H54 (cell line): ENCODE measurements around the gene RTKN2.
A peak's percentile ranks its signal among the peaks of the same experiment; 100 is the strongest.

Source experiments
- DNase-seq: peaks from one replicate; pipeline ENCODE4 v3.0.0; 2011; ENCODE audit warnings: low spot score, mixed read lengths; ENCODE audit not compliant: insufficient read length
- FAIRE-seq: peaks from 3 replicates; lab custom pipeline; 2011; peaks lifted over from hg19 to GRCh38; lab: Jason Lieb, UNC
- POLR2A ChIP-seq: IDR thresholded peaks from 2 replicates; pipeline ENCODE4 v1.6.1; 2011; ENCODE audit warnings: low read depth, mild to moderate bottlenecking, low read length

The RTKN2 gene

DNA sequence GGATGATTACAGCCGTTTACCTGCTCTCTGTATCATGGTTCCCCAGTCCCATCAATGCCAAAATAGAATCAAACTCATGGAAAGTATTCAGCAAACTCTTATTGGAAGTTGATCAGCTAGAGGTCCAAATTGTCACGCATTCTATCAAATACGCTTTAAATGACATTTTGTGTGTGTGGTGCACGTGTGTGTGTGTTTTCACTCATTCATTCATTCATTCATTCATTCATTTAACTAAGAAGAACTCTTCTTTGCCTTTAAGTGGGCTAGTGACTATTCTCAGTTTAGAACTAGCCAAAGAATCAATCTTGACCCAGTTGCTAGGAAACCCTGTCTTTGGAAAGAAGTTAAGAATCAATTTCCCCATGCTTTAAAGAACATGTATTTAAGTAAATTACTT is 102.8 kb downstream of the RTKN2 start:
- TF ChIP-seq POLR2A: no peak
- FAIRE-seq (peak; percentile 43), DNase-seq (no peak)

DNA sequence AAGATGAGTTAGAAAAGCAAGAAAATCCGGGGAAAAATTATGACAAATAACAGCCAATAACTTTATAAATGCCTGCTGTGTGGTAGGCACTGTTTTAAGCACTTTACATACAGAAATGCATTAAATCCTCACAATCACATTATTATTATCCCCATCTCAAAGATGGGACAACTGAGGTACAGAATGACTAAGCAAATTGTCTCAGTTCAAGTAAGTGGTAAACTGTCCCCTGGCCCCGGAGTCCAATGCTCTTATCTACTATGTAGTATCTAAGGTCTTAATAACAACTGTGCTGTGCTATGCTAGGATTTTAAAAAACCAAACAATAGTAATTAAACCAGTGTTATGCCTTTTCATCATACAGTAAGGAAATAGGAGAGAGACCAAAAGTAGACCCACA is 105.6 kb downstream of the RTKN2 start:
- TF ChIP-seq POLR2A: no peak
- DNase-seq (no peak), FAIRE-seq (no peak)

DNA sequence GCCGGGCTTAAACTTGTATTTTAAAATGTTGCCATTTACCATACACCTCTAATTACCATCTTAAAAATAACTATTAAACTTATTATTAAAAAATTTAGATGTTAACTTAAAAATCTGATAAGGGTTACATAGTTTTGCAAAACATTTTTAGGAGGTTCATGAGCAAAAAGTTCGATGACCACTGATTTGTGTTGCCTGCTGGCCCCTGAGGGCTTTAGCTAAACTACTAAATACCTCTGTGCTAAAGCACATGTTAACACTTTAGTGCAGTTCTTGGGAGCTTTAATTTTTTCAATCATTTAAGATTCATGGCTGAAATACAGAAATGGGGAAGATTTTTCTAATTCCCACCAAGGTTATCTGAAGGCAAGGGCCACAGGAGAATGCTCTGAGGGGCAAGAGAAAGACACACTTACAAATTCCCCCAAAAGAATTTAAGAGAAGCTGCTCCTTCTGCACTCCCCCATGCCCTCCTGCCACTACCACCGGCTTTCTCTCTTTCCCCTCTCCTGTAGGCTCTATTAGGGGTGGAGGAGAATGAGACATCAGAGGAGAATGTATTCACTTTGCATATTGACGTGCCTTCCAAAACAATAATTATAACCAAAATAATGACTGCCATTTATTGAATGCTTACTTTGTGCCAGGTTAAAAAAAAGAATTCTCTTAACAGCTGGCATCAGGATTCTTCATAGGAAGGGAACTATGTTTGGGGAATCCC is 106.2 kb downstream of the RTKN2 start:
- FAIRE-seq: peak; percentile 11
- no peak for DNase-seq
- TF ChIP-seq POLR2A: no peak

DNA sequence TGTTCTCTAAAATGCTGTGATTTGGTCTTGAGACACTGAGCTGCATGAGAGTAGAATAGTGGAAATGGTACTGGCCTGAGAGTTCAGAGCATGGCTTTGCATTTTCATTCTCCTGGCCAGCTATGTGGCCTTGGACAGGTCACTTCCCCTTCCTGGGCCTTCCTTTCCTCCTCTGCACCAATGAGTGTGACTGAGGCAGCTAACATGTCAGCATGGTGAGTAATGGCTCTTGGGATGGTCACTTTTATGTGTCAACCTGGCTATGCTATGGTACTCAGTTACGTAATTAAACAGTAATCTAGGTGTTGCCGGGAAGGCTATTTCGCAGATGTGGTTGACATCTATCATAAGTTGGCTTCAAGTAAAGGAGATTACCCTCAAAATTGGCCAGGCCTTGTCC is 109.3 kb downstream of the RTKN2 start:
- TF ChIP-seq POLR2A: no peak
- DNase-seq (no peak), FAIRE-seq (no peak)

DNA sequence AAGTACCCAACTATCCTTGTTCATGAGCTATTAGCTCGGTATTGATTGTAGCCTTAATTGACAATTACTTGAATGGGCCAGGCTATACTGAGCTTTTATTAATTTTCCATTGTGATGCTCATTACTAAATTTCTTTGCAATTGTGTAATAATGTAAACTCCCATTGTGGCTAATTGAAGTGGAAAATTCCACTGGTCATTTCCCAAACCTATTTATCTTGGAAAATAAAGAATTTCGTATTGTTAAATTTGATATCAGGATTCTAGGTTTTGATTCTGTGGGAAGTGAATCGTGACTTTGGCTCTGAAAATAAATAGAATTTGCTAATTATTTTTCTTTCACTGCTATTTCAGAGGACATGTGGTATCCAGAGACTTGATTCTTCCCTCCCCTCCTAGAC is 111.0 kb downstream of the RTKN2 start:
- no peak for TF ChIP-seq POLR2A
- FAIRE-seq (no peak), DNase-seq (no peak)

DNA sequence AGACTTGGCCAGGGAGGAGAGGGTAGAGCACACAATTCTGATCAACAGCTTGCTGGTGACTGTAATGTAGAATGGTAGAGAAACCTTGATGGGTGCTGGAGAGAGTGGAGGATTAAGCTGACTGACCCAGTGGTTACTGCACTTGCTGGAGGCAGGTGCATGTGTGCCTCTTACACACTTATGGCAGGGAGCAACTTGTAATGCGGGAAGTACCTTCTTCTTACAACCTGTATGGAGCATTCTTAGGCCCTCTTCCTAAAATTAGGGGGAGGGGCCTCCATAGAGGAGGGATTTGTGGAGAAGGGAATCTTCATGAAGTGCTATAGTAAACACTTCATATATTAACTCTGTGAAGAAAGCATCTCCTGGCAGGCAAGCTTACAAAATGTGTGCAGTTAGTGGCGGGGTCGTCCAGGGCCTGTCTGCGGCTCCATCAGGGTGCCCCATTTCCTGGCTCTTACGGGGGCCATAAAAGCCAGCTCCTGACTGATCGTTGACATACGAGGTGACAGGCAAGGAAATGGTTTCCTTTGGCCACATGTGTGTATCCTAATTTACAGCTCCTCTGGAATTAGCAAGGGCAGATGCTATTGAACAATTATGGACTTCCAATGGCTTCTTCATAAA is 113.5 kb downstream of the RTKN2 start:
- DNase-seq (no peak), FAIRE-seq (no peak)
- TF ChIP-seq POLR2A: no peak

DNA sequence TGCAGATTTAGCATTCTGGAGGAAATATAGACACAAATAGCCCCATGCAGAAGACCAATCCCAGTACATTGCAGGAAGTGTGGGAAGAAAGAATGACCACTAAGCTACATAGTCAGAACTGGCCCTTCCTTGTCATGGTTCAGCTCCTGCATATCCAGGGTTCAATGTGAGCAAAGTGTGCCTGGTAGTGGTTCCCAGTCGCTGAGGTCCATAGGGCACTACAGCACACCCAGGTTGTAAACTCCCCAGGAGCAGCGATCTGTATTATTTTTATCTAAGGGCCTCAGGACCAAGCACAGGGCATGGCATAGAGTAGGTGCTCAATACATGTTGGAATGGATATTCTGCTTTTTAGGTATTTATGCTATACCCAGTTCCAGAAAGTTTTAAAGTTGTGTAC is 114.4 kb downstream of the RTKN2 start:
- no peak for TF ChIP-seq POLR2A
- DNase-seq (no peak), FAIRE-seq (no peak)

DNA sequence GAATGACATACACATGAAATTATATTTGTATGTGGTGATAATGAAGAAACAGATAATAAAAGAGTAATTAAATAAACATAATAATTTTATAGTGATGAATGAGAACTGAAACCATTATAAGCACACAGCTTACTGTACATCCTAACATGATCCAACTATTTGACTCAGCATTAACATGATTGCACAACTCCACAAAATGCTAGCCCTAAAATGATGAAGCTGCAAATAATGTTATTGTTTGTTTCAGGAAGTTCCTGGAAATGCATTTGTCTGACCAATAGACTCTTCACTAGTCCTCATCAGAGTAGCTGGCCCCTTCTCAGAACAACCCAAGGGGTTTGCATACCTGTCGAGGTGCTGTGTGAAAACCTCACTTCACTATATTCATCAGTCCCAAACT is 115.5 kb downstream of the RTKN2 start:
- DNase-seq: no peak
- FAIRE-seq: no peak
- no peak for TF ChIP-seq POLR2A

DNA sequence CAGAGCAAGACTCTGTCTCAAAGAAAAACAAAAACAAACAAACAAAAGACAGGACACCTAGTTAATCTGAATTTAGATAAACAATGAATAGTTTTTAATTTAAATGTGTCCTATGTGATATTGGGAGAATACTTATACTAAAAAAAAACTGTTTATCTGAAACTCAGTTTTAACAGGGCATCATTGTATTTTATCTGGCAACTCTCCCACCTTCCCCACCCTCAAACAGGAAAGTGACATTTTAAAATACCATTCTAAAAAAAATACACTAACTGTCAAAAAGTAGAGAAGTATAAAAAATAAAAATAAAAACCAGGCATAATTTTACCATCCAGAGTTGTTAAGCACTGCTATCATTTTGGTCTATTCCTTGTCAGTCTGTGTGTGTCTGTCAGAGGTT is 119.0 kb downstream of the RTKN2 start:
- no peak for TF ChIP-seq POLR2A
- DNase-seq (no peak), FAIRE-seq (no peak)

DNA sequence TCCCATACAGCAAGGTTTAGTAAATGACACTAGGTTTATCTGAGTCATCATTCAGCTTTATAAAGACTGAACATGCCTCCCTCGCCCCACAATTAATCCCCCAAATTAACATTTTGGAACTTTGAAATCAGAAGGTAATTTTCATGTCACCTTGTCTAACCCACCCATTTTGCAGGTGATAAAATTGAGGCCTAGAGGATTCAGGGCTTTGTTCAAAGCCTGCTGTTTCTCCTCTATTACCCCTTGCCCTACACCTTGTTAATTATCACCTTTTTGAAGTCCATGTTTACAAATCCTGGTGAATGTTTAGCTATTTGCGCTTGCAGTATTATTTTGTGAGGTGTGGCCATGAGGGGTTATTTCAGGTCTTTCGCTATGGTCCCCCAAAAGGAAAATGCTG is 120.5 kb downstream of the RTKN2 start:
- TF ChIP-seq POLR2A: no peak
- FAIRE-seq (no peak), DNase-seq (no peak)

DNA sequence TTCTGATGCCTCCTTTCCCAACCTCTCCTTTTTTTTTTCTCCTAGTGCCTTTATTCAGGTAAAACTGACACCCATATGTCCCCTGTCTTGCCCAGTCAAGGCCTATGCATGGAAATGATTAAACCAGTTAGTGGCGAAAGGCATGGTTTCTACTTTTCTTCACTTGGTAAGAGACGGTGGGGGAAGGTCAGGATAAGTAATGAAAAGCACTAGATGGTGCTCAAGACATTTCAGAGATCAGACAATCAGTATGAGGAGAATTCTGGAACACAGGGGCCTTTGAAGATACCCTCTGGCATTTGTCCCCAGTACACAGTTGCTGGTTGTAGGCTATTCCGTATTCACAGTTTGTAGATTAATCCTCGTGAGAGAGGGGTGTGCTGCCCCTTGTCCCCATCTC is 121.2 kb downstream of the RTKN2 start:
- DNase-seq (no peak), FAIRE-seq (no peak)
- TF ChIP-seq POLR2A: no peak

DNA sequence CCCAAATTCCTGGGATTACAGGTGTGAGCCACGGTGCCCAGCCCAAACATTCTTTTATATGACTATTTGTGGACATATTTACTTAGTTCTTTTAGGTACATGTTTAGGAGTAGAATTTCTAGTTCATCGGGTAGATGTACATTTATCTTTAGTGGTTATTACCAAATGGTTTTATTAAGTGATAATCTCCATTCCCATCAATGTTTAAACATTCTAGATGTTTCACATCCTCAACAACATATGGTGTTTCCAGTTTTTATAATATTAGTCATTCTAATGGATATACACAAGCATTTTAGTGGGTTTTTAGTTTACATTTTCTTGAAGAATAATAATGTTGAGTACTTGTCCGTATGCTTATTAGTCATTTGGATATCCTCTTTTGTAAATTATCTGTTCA is 131.7 kb downstream of the RTKN2 start:
- FAIRE-seq (no peak), DNase-seq (no peak)
- TF ChIP-seq POLR2A: no peak

DNA sequence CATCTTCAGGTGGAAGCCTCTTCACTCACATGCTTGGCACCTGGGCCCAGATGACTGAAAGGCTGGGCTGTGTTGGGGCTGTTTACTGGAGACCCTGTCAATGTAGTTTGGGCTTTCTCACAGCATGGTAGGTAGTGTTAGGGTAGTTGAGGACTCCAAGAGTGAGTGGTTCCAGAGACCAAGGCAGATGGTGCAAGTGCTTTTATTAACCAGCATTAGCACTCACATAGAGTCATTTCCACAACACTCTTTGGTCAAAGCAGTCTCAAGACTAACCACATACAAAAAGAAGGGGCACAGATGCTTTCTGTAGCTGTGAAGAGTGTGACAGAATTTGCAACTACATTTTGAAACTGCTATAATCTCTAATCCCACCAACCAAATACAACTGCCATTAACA is 135.0 kb downstream of the RTKN2 start:
- no peak for TF ChIP-seq POLR2A
- FAIRE-seq: no peak

More for the DNA sequence above, 135.0 kb downstream of the RTKN2 start:
- no peak for DNase-seq
